Adipose tissue (tissue), 3 donors: ENCODE data around the gene PSMG1. TPM values are rescaled to one million over a fixed set of nuclear protein-coding genes. Genes with fewer than 3 reads are reported as not detected.
"Not testable (repeated sequence)": the region's sequence is repeated elsewhere in the genome, so short reads cannot be mapped to it uniquely, and the experiment has no call there.

Experiments used
- H3K27ac ChIP-seq: one replicate; pipeline ENCODE4 v1.5.1; 2013; ENCODE audit warnings: low read depth, low read length
- WGBS, 3 donors: extraction: QIAGEN DNeasy Blood & Tissue Kit; methylation state at CpG; one replicate each; pipeline ENCODE4 v1.1.7; 2013; 5-methylcytosine and 5-hydroxymethylcytosine counted together
- polyA plus RNA-seq, 3 donors: library from polyadenylated mRNA; stranded (reverse); fragments of 200-250 nt; gene quantifications; one replicate each; pipeline ENCODE4 v1.2.3, GENCODE V29; 2013
- donor health status: healthy with polysubstance abuse.
- donor health status: Bipolar disorder and iron deficiency.
- donor health status: healthy.

The PSMG1 gene
- polyA plus RNA-seq, 3 donors: 26.2 to 36.5 (median 27.3) TPM

- no peak overlapping the region for H3K27ac ChIP-seq
Observed at GRCh38 chr21:39136711-39137110, 46.5 kb downstream of the PSMG1 start.

DNA sequence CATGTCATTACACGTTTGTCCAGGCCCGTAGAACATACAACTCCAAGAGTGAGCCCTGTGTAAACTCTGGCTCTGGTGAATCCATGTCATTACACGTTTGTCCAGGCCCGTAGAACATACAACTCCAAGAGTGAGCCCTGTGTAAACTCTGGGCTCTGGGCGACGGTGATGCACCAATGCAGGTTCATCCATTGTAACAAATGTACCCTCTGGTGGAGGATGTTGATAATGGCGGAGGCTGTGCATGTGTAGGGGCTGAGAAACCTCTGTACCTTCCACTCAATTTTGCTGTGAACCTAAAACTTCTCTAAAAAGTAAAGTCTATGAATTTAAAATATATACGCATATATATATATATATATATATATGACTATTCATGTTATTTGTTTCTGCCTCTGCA lies 47.1 kb downstream of the PSMG1 start:
- H3K27ac ChIP-seq: not testable (repeated sequence)
- WGBS, 3 donors: 51 to 77% (median 64%) methylated on average over 6 to 8 of the region's 8 CpGs

More at GRCh38 chr21:39136711-39137110, 46.5 kb downstream of the PSMG1 start:
- WGBS, 3 donors: 89 to 97% (median 93%) methylated on average over 5 of the region's 5 CpGs

- no peak overlapping the region for H3K27ac ChIP-seq
- WGBS, 3 donors: 83 to 89% (median 89%) methylated on average over 15 of the region's 15 CpGs
Observed at GRCh38 chr21:39134288-39134810, 48.9 kb downstream of the PSMG1 start.

GRCh38 chr21:39132248-39132647 lies 51.0 kb downstream of the PSMG1 start:
- WGBS, 3 donors: 38 to 81% (median 74%) methylated on average over 3 of the region's 3 CpGs
- H3K27ac ChIP-seq: no peak overlapping the region

DNA sequence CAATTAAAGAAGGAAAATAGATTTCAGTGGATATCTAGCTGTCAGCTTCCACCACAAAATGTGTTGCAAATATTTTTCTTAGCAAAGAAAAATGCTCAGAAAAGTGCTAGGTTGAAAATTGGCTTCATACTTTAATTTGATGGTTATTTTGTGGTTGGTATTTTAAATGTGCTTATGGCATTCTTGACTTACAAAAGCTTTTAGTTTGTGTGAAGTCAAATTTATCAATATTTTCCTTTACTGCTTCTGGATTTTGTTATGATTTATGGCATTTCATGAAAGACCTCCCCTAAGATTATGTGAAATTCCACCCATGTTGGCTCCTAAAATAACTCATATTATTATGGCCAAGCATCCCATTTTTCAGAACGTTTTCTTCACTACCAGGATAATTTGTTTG lies 51.5 kb downstream of the PSMG1 start:
- no peak overlapping the region for H3K27ac ChIP-seq
- 31 to 72% (median 58%) methylated on average over 1 of the region's 1 CpG for WGBS, 3 donors

GRCh38 chr21:39127506-39127905 lies 55.7 kb downstream of the PSMG1 start:
- 58 to 81% (median 66%) methylated on average over 8 of the region's 8 CpGs for WGBS, 3 donors
- no peak overlapping the region for H3K27ac ChIP-seq

- no peak overlapping the region for H3K27ac ChIP-seq
- 54 to 83% (median 65%) methylated on average over 4 of the region's 4 CpGs for WGBS, 3 donors
Observed at GRCh38 chr21:39126486-39126806, 56.8 kb downstream of the PSMG1 start.

GRCh38 chr21:39125752-39126485 lies 57.3 kb downstream of the PSMG1 start:
- WGBS, 3 donors: 17 to 33% (median 20%) methylated on average over 7 of the region's 7 CpGs
- no peak overlapping the region for H3K27ac ChIP-seq

Other genes with a start within 250 kb of the PSMG1 start
- gene BRWD1, start 130.2 kb upstream of the PSMG1 start, polyA plus RNA-seq: 10 to 100 TPM in 2 of 3 donors, 1 to 10 TPM in 1; 8.1 to 12.1 (median 10.1) TPM
- 10 to 100 TPM; 72.2 to 78.3 (median 77.0) TPM for gene HMGN1, start 165.6 kb upstream of the PSMG1 start, polyA plus RNA-seq